ENCODE data around the gene RAB11FIP4. TPM values are rescaled to one million over a fixed set of nuclear protein-coding genes. Genes with fewer than 3 reads are reported as not detected.

The RAB11FIP4 gene
- total and polyA plus RNA-seq, 4 donors: 1.5 to 16.0 (median 3.3) TPM

- no peak for DNase-seq (ENCODE audit: low spot score)
- no peak for TF ChIP-seq GABPA (IDR thresholded peaks at IDR 0.05 in 1 of 2, conservative IDR thresholded peaks at IDR 0.05 in 1 of 2)
- no peak for TF ChIP-seq SP1 (IDR thresholded peaks at IDR 0.05)
- no peak for TF ChIP-seq ATF3 (IDR thresholded peaks at IDR 0.05)
- TF ChIP-seq RAD21 (IDR thresholded peaks at IDR 0.05): no peak
- TF ChIP-seq HNF4G (IDR thresholded peaks at IDR 0.05): no peak
- TF ChIP-seq YY1 (IDR thresholded peaks at IDR 0.05): no peak
- no peak for TF ChIP-seq EGR1 (IDR thresholded peaks at IDR 0.05; ENCODE audit: low read depth in 2 of 2)
- TF ChIP-seq, protein P1, sequence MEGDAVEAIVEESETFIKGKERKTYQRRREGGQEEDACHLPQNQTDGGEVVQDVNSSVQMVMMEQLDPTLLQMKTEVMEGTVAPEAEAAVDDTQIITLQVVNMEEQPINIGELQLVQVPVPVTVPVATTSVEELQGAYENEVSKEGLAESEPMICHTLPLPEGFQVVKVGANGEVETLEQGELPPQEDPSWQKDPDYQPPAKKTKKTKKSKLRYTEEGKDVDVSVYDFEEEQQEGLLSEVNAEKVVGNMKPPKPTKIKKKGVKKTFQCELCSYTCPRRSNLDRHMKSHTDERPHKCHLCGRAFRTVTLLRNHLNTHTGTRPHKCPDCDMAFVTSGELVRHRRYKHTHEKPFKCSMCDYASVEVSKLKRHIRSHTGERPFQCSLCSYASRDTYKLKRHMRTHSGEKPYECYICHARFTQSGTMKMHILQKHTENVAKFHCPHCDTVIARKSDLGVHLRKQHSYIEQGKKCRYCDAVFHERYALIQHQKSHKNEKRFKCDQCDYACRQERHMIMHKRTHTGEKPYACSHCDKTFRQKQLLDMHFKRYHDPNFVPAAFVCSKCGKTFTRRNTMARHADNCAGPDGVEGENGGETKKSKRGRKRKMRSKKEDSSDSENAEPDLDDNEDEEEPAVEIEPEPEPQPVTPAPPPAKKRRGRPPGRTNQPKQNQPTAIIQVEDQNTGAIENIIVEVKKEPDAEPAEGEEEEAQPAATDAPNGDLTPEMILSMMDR (IDR thresholded peaks at IDR 0.05; ENCODE audit: low read depth, low read length, missing input control): no peak
- no peak for TF ChIP-seq JUND (IDR thresholded peaks at IDR 0.05)
- no peak for TF ChIP-seq TAF1 (conservative IDR thresholded peaks at IDR 0.05)
- TF ChIP-seq RXRA (IDR thresholded peaks at IDR 0.05): no peak
- TF ChIP-seq MAX (IDR thresholded peaks at IDR 0.05): no peak
- no peak for TF ChIP-seq HNF4A (conservative IDR thresholded peaks at IDR 0.05)
- TF ChIP-seq FOXA2 (IDR thresholded peaks at IDR 0.05): no peak
- TF ChIP-seq, protein P2, sequence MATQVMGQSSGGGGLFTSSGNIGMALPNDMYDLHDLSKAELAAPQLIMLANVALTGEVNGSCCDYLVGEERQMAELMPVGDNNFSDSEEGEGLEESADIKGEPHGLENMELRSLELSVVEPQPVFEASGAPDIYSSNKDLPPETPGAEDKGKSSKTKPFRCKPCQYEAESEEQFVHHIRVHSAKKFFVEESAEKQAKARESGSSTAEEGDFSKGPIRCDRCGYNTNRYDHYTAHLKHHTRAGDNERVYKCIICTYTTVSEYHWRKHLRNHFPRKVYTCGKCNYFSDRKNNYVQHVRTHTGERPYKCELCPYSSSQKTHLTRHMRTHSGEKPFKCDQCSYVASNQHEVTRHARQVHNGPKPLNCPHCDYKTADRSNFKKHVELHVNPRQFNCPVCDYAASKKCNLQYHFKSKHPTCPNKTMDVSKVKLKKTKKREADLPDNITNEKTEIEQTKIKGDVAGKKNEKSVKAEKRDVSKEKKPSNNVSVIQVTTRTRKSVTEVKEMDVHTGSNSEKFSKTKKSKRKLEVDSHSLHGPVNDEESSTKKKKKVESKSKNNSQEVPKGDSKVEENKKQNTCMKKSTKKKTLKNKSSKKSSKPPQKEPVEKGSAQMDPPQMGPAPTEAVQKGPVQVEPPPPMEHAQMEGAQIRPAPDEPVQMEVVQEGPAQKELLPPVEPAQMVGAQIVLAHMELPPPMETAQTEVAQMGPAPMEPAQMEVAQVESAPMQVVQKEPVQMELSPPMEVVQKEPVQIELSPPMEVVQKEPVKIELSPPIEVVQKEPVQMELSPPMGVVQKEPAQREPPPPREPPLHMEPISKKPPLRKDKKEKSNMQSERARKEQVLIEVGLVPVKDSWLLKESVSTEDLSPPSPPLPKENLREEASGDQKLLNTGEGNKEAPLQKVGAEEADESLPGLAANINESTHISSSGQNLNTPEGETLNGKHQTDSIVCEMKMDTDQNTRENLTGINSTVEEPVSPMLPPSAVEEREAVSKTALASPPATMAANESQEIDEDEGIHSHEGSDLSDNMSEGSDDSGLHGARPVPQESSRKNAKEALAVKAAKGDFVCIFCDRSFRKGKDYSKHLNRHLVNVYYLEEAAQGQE (IDR thresholded peaks at IDR 0.05): no peak
- TF ChIP-seq FOXA1 (IDR thresholded peaks at IDR 0.05): no peak
- no peak for TF ChIP-seq NR2F2 (IDR thresholded peaks at IDR 0.05)
- TF ChIP-seq, protein P3, sequence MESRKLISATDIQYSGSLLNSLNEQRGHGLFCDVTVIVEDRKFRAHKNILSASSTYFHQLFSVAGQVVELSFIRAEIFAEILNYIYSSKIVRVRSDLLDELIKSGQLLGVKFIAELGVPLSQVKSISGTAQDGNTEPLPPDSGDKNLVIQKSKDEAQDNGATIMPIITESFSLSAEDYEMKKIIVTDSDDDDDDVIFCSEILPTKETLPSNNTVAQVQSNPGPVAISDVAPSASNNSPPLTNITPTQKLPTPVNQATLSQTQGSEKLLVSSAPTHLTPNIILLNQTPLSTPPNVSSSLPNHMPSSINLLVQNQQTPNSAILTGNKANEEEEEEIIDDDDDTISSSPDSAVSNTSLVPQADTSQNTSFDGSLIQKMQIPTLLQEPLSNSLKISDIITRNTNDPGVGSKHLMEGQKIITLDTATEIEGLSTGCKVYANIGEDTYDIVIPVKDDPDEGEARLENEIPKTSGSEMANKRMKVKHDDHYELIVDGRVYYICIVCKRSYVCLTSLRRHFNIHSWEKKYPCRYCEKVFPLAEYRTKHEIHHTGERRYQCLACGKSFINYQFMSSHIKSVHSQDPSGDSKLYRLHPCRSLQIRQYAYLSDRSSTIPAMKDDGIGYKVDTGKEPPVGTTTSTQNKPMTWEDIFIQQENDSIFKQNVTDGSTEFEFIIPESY (IDR thresholded peaks at IDR 0.05): no peak
- no peak overlapping the region for H3K4me3 ChIP-seq (ENCODE audit: low read depth in 1 of 3, low read length in 3 of 3)
- 88% methylated on average over 6 of the region's 6 CpGs for WGBS
- no peak overlapping the region for H3K9ac ChIP-seq (ENCODE audit: low read depth in 1 of 2, low read length in 2 of 2)
- H3K4me1 ChIP-seq (ENCODE audit: control insufficient read depth in 4 of 4, insufficient read depth in 4 of 4, low read length in 3 of 4): peaks cover 6 to 33% (median 25%) of the 10 kb centered on the region in 4 donors
- no peaks in the 10 kb centered on the region for H3K9me3 ChIP-seq (ENCODE audit: control insufficient read depth in 4 of 4, low read length in 3 of 4)
- H3K27ac ChIP-seq (ENCODE audit: low read depth in 1 of 2, low read length in 2 of 2): no peak overlapping the region
- H3K36me3 ChIP-seq (ENCODE audit: control insufficient read depth in 4 of 4, insufficient read depth in 3 of 4, low read depth in 1 of 4, low read length in 3 of 4): peaks cover 0 to 7% (median 1%) of the 10 kb centered on the region in 4 donors
- H3K27me3 ChIP-seq (ENCODE audit: control insufficient read depth in 4 of 4, insufficient read depth in 4 of 4, low read length in 3 of 4): no peaks in the 10 kb centered on the region
These were observed 181.6 kb downstream of the RAB11FIP4 start for GRCh38 chr17:31573047-31573446.

All from liver (tissue), 9 donors.